Loucy (cell line): ENCODE measurements around the gene BCAS3.

Experiments
- CTCF ChIP-seq: fragments of 200-600 bp; sonication (generic); conservative IDR thresholded peaks from 2 replicates; pipeline ENCODE4 v1.5.1; 2014; ENCODE audit warnings: mild to moderate bottlenecking, antibody characterized with exemption, low read length
- EZH2phosphoT487 ChIP-seq: fragments of 200-600 bp; IDR thresholded peaks from 2 replicates; pipeline ENCODE4 v1.6.1; 2018; ENCODE audit warnings: antibody characterized with exemption, mild to moderate bottlenecking, moderate library complexity, borderline replicate concordance

- TF ChIP-seq CTCF = no peak
- no peak for TF ChIP-seq EZH2phosphoT487
Measured at GRCh38 chr17:61384354-61384691, 706.7 kb downstream of the BCAS3 start.
